Liver (tissue), 9 donors: Measurements from ENCODE around the gene DRG2. TPM values are rescaled to one million over a fixed set of nuclear protein-coding genes. Genes with fewer than 3 reads are reported as not detected.

Source experiments
- DNase-seq: peaks from one replicate; pipeline ENCODE4 v3.0.0-alpha.2; 2017; ENCODE audit warnings: low spot score
- H3K27ac ChIP-seq, 2 donors: one replicate each; pipeline ENCODE4 v1.7.0; 2013; ENCODE audit warnings: inconsistent platforms in 2 of 2, low read length in 2 of 2, control low read depth in 1 of 2, low read depth in 1 of 2, mild to moderate bottlenecking in 1 of 2
- H3K27me3 ChIP-seq, 4 donors: one replicate each; pipeline versions ENCODE4 v1.6.1 to v1.7.0; 2013; ENCODE audit warnings: low read length in 3 of 4, inconsistent platforms in 1 of 4, mild to moderate bottlenecking in 1 of 4, moderate library complexity in 1 of 4; ENCODE audit not compliant: control insufficient read depth in 4 of 4, insufficient read depth in 4 of 4
- H3K36me3 ChIP-seq, 4 donors: one replicate each; pipeline versions ENCODE4 v1.6.1 to v1.7.0; 2013; ENCODE audit warnings: low read length in 3 of 4, mild to moderate bottlenecking in 3 of 4, low read depth in 1 of 4, moderate library complexity in 1 of 4; ENCODE audit not compliant: control insufficient read depth in 4 of 4, insufficient read depth in 3 of 4
- H3K4me1 ChIP-seq, 4 donors: one replicate each; pipeline versions ENCODE4 v1.6.1 to v1.7.0; 2013; ENCODE audit warnings: low read length in 3 of 4, mild to moderate bottlenecking in 3 of 4, moderate library complexity in 1 of 4; ENCODE audit not compliant: control insufficient read depth in 4 of 4, insufficient read depth in 4 of 4
- H3K4me3 ChIP-seq, 3 donors: one replicate each; pipeline versions ENCODE4 v1.6.1 to v1.7.0; 2013; ENCODE audit warnings: low read length in 3 of 3, control low read depth in 1 of 3, low read depth in 1 of 3, mild to moderate bottlenecking in 1 of 3
- H3K9ac ChIP-seq, 2 donors: one replicate each; pipeline ENCODE4 v1.7.0; 2013; ENCODE audit warnings: low read length in 2 of 2, mild to moderate bottlenecking in 2 of 2, moderate library complexity in 2 of 2, control low read depth in 1 of 2, low read depth in 1 of 2
- H3K9me3 ChIP-seq, 4 donors: one replicate each; pipeline versions ENCODE4 v1.6.1 to v1.7.0; 2013; ENCODE audit warnings: low read length in 3 of 4; ENCODE audit not compliant: control insufficient read depth in 4 of 4
- EGR1 ChIP-seq, 2 donors: IDR thresholded peaks; 2 replicates each; pipeline ENCODE4 v1.6.1; 2016 to 2018; ENCODE audit warnings: antibody characterized with exemption in 2 of 2, low read depth in 2 of 2
- FOXA1 ChIP-seq: IDR thresholded peaks from 2 replicates; pipeline ENCODE4 v1.6.1; 2016; ENCODE audit warnings: antibody characterized with exemption
- GABPA ChIP-seq, 2 donors: IDR thresholded peaks in 1 of 2; conservative IDR thresholded peaks in 1 of 2; 2 replicates each; pipeline ENCODE4 v1.6.1; 2016; ENCODE audit warnings: antibody characterized with exemption in 2 of 2, mild to moderate bottlenecking in 1 of 2, moderate library complexity in 1 of 2
- HNF4A ChIP-seq, 2 donors: conservative IDR thresholded peaks; 2 replicates each; pipeline ENCODE4 v1.6.1; 2016; ENCODE audit warnings: antibody characterized with exemption in 2 of 2, mild to moderate bottlenecking in 2 of 2
- HNF4G ChIP-seq: IDR thresholded peaks from 2 replicates; pipeline ENCODE4 v1.6.1; 2016; ENCODE audit warnings: antibody characterized with exemption
- JUND ChIP-seq, 2 donors: IDR thresholded peaks; 2 replicates each; pipeline ENCODE4 v1.6.1; 2016; ENCODE audit warnings: antibody characterized with exemption in 2 of 2
- NR2F2 ChIP-seq: IDR thresholded peaks from 2 replicates; pipeline ENCODE4 v1.6.1; 2016; ENCODE audit warnings: antibody characterized with exemption
- RAD21 ChIP-seq, 2 donors: IDR thresholded peaks; 2 replicates each; pipeline ENCODE4 v1.6.1; 2016; ENCODE audit warnings: antibody characterized with exemption in 2 of 2, mild to moderate bottlenecking in 2 of 2
- RXRA ChIP-seq, 2 donors: IDR thresholded peaks; 2 replicates each; pipeline ENCODE4 v1.6.1; 2017 to 2018; ENCODE audit warnings: antibody characterized with exemption in 2 of 2, mild to moderate bottlenecking in 1 of 2
- SP1 ChIP-seq: IDR thresholded peaks from 2 replicates; pipeline ENCODE4 v1.6.1; 2018; ENCODE audit warnings: antibody characterized with exemption, mild to moderate bottlenecking
- TAF1 ChIP-seq: conservative IDR thresholded peaks from 2 replicates; pipeline ENCODE4 v1.6.1; 2016; ENCODE audit warnings: antibody characterized with exemption, mild to moderate bottlenecking
- YY1 ChIP-seq: IDR thresholded peaks from 2 replicates; pipeline ENCODE4 v1.6.1; 2016; ENCODE audit warnings: antibody characterized with exemption, mild to moderate bottlenecking
- WGBS: extraction: QIAGEN DNeasy Blood & Tissue Kit; methylation state at CpG from one replicate; pipeline ENCODE4 v1.1.7; 2013; 5-methylcytosine and 5-hydroxymethylcytosine counted together
- polyA plus RNA-seq, 2 donors: library from polyadenylated mRNA; stranded (reverse) in 1 of 2; unstranded in 1 of 2; fragments of 200-250 nt in 1 of 2; fragments of >200 nt in 1 of 2; fragmentation: Nextera tagmentation in 1 of 2; extraction: Ambion mirVana in 1 of 2; gene quantifications; one replicate each; pipeline versions ENCODE4 v1.2.1 to v1.2.3, GENCODE V29; 2013 to 2015
- total RNA-seq, 2 donors: library from RNA; depleted of rRNA; stranded (reverse); fragments of >200 nt; gene quantifications; one replicate each; pipeline ENCODE4 v1.2.3, GENCODE V29; 2014
- TF ChIP-seq, protein P1 (sequence below): IDR thresholded peaks from 2 replicates; pipeline ENCODE4 v1.6.1; 2016; ENCODE audit warnings: antibody characterized with exemption
- TF ChIP-seq, protein P2 (sequence below): IDR thresholded peaks from 2 replicates; pipeline ENCODE4 v1.6.1; 2016; ENCODE audit warnings: antibody characterized with exemption
- TF ChIP-seq, protein P3 (sequence below): IDR thresholded peaks from 2 replicates; pipeline ENCODE4 v1.6.1; 2016; ENCODE audit warnings: antibody characterized with exemption, mild to moderate bottlenecking
- donor health status: healthy.
- donor health status: healthy.
- donor health status: healthy.
- donor health status: healthy.
- donor health status: healthy.

DRG2 gene
- total and polyA plus RNA-seq, 4 donors = 10.9 to 24.9 (median 18.6) TPM

- H3K27ac ChIP-seq = no peak overlapping the region
- H3K4me1 ChIP-seq = peaks cover 3 to 25% (median 18%) of the 10 kb centered on the region in 4 donors
- no peaks in the 10 kb centered on the region for H3K27me3 ChIP-seq
- H3K36me3 ChIP-seq = peaks cover 0 to 10% (median 6%) of the 10 kb centered on the region in 4 donors
- 81% methylated on average over 8 of the region's 8 CpGs for WGBS
- TF ChIP-seq JUND (IDR thresholded peaks at IDR 0.05) (no peak), RXRA (IDR thresholded peaks at IDR 0.05) (no peak), TAF1 (no peak), GABPA (IDR thresholded peaks at IDR 0.05 in 1 of 2, conservative IDR thresholded peaks at IDR 0.05 in 1 of 2) (no peak), NR2F2 (no peak), YY1 (no peak), HNF4A (conservative IDR thresholded peaks at IDR 0.05) (no peak)
- TF ChIP-seq, protein P1, sequence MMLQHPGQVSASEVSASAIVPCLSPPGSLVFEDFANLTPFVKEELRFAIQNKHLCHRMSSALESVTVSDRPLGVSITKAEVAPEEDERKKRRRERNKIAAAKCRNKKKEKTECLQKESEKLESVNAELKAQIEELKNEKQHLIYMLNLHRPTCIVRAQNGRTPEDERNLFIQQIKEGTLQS = no peak
- no peaks in the 10 kb centered on the region for H3K9me3 ChIP-seq
- no peak overlapping the region for H3K9ac ChIP-seq
- H3K4me3 ChIP-seq = no peak overlapping the region
- DNase-seq = no peak
Measured at GRCh38 chr17:18042983-18043382, 44.8 kb upstream of the DRG2 start.

DNA sequence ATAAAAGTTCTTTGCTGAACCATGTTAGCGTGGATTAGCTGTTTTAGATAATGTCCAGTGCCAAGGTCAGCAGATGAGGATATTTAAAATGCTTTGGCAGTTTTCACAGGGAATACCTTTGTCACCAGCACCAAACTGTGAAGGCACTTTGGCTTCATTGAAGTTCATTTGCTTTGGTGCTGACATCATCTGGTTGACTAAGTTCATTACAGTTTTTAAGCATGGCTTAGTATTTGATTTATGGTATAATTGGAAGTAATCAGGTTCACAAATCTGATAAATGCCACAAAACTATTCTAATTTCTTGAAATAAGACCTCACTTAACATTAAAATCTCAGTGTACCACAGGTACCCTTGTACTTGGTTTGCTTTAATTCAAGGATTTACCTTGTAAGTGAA, 44.3 kb upstream of the DRG2 start:
- Histone ChIP-seq H3K4me3 (no peak overlapping the region), H3K27ac (no peak overlapping the region), H3K9ac (no peak overlapping the region), H3K4me1 (peaks cover under 1 to 20% (median 13%) of the 10 kb centered on the region in 4 donors), H3K9me3 (no peaks in the 10 kb centered on the region), H3K36me3 (peaks cover 0 to 10% (median 6%) of the 10 kb centered on the region in 4 donors), H3K27me3 (no peaks in the 10 kb centered on the region)
- WGBS = 25% methylated on average over 1 of the region's 1 CpG
- TF ChIP-seq GABPA (IDR thresholded peaks at IDR 0.05 in 1 of 2, conservative IDR thresholded peaks at IDR 0.05 in 1 of 2) = no peak
- peak in 1 of 2 donors; percentile 56 for TF ChIP-seq RXRA (IDR thresholded peaks at IDR 0.05)
- TF ChIP-seq RAD21 (IDR thresholded peaks at IDR 0.05) = peak; percentile 53 to 61
- no peak for DNase-seq

GRCh38 chr17:18044609-18045008, 43.1 kb upstream of the DRG2 start:
- no peak for DNase-seq
- Histone ChIP-seq H3K9me3 (no peaks in the 10 kb centered on the region), H3K27ac (no peak overlapping the region), H3K27me3 (no peaks in the 10 kb centered on the region), H3K36me3 (peaks cover 0 to 10% (median 6%) of the 10 kb centered on the region in 4 donors), H3K4me3 (no peak overlapping the region), H3K9ac (no peak overlapping the region), H3K4me1 (peaks cover 1 to 17% (median 11%) of the 10 kb centered on the region in 4 donors)
- TF ChIP-seq RAD21 (IDR thresholded peaks at IDR 0.05) (no peak), NR2F2 (no peak), RXRA (IDR thresholded peaks at IDR 0.05) (no peak), SP1 (no peak), JUND (IDR thresholded peaks at IDR 0.05) (no peak), FOXA1 (no peak), EGR1 (IDR thresholded peaks at IDR 0.05; ENCODE audit: low read depth in 2 of 2) (no peak), HNF4A (conservative IDR thresholded peaks at IDR 0.05) (no peak), HNF4G (no peak), GABPA (IDR thresholded peaks at IDR 0.05 in 1 of 2, conservative IDR thresholded peaks at IDR 0.05 in 1 of 2) (no peak)
- TF ChIP-seq, protein P2, sequence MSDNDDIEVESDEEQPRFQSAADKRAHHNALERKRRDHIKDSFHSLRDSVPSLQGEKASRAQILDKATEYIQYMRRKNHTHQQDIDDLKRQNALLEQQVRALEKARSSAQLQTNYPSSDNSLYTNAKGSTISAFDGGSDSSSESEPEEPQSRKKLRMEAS = no peak
- TF ChIP-seq, protein P1 = no peak
- TF ChIP-seq, protein P3, sequence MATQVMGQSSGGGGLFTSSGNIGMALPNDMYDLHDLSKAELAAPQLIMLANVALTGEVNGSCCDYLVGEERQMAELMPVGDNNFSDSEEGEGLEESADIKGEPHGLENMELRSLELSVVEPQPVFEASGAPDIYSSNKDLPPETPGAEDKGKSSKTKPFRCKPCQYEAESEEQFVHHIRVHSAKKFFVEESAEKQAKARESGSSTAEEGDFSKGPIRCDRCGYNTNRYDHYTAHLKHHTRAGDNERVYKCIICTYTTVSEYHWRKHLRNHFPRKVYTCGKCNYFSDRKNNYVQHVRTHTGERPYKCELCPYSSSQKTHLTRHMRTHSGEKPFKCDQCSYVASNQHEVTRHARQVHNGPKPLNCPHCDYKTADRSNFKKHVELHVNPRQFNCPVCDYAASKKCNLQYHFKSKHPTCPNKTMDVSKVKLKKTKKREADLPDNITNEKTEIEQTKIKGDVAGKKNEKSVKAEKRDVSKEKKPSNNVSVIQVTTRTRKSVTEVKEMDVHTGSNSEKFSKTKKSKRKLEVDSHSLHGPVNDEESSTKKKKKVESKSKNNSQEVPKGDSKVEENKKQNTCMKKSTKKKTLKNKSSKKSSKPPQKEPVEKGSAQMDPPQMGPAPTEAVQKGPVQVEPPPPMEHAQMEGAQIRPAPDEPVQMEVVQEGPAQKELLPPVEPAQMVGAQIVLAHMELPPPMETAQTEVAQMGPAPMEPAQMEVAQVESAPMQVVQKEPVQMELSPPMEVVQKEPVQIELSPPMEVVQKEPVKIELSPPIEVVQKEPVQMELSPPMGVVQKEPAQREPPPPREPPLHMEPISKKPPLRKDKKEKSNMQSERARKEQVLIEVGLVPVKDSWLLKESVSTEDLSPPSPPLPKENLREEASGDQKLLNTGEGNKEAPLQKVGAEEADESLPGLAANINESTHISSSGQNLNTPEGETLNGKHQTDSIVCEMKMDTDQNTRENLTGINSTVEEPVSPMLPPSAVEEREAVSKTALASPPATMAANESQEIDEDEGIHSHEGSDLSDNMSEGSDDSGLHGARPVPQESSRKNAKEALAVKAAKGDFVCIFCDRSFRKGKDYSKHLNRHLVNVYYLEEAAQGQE = no peak
- 90% methylated on average over 3 of the region's 3 CpGs for WGBS
